Stimulated activated CD8-positive, alpha-beta memory T cell treated with anti-CD3 and anti-CD28 coated beads, Interleukin-15, amount 100 ng/mL, for 48 hours (primary cell): ENCODE data around the gene NUMA1.

ENCODE experiments used
- DNase-seq, 2 donors: peaks; one replicate each; pipeline ENCODE4 v3.0.0-alpha.2; 2020; ENCODE audit warnings: low read depth in 2 of 2

The NUMA1 gene

DNA sequence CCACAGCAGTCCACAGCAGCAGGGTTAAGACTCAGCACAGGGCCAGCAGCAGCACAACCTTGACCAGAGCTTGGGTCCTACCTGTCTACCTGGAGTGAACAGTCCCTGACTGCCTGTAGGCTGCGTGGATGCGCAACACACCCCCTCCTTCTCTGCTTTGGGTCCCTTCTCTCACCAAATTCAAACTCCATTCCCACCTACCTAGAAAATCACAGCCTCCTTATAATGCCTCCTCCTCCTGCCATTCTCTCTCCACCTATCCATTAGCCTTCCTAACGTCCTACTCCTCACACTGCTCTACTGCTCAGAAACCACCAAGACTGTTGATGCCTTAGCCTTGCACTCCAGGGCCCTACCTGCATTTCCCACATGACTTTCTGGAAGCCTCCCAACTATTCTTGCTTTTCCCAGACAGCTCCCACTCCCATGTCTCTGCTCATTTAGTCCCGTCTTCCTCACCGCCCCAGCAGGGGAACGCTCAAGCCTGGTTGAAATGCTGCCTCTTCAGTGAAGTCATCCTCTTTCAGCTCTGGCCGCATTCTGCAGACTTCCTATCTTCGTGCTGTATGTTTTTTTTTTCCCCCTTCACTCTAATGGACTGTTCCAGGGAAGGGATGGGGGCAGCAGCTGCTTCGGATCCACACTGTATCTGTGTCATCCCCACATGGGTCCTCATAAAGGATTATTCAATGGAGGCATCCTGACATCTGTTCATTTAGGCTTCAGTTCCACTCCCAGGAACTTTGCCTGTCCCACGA lies 78.3 kb downstream of the NUMA1 start:
- DNase-seq: no peak

DNA sequence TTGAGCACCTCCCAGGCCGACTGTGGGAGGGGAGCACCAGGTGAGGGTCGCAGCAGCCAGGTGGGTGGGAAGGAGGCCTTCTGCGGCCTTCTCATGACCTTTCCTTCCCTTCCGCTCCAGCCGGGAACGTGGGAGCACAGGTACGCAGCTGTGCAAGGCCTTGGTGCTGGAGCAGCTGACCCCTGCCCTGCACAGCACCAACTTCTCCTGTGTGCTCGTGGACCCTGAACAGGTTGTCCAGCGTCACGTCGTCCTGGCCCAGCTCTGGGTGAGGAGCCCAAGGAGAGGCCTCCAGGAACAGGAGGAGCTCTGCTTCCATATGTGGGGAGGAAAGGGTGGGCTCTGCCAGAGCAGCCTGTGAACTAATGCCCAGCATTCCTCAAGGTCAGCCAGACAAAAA lies 79.1 kb downstream of the NUMA1 start:
- DNase-seq: no peak

DNA sequence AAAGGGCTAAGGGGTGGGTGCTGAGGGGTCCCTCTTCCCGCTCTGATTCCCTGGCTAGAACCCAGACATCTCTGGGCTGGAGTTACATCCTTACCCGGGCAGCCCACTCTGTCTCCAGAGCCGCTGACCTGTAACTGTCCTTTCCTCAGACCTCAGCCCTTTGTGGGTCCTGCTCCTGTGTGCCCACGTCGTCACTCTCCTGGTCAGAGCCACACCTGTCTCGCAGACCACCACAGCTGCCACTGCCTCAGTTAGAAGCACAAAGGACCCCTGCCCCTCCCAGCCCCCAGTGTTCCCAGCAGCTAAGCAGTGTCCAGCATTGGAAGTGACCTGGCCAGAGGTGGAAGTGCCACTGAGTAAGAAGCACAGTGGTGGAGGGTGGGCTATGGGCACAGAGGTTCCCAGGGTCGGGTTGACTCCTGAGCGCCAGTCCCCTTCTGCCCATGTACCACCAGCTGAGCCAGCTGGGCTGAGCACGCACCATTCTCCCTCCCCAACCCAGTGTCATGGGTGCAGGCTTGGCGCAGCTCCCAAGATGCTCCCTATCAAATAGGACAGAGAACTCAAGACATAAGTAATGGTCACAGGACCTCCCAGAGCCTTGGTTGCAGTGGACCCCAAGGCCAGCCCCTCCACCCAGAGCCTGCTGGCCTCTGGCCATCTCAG lies 80.0 kb downstream of the NUMA1 start:
- no peak for DNase-seq

DNA sequence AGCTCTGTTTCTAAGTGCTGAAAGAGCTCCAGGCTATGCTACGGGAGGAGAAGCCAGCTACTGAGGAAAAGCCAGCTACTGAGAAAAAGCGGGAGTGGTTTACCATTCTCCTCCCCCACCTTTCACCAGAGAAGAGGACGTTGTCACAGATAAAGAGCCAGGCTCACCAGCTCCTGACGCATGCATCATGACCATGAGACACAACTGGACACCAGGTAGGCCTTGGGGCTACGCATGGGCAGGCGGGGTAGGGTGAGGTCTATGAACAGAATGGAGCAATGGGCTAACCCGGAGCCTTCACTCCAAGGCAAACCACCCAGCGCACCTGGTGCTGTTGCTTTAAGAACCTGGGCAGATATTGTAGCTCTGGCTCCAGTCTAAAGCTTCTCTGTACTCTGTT lies 80.5 kb downstream of the NUMA1 start:
- no peak for DNase-seq

DNA sequence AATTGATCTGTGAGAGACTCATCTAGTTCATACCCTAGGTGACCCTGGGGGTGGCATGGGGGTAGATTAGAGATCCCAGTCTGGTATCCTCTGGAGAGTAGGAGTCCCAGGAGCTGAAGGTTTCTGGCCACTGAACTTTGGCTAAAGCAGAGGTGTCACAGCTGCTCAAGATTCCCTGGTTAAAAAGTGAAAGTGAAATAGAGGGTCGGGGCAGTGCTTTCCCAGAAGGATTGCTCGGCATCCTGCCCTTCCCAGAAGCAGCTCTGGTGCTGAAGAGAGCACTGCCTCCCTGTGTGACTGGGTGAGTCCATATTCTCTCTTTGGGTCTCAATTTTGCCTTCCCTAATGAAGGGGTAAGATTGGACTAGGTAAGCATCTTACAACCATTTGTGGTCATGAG lies 81.0 kb downstream of the NUMA1 start:
- DNase-seq: no peak

DNA sequence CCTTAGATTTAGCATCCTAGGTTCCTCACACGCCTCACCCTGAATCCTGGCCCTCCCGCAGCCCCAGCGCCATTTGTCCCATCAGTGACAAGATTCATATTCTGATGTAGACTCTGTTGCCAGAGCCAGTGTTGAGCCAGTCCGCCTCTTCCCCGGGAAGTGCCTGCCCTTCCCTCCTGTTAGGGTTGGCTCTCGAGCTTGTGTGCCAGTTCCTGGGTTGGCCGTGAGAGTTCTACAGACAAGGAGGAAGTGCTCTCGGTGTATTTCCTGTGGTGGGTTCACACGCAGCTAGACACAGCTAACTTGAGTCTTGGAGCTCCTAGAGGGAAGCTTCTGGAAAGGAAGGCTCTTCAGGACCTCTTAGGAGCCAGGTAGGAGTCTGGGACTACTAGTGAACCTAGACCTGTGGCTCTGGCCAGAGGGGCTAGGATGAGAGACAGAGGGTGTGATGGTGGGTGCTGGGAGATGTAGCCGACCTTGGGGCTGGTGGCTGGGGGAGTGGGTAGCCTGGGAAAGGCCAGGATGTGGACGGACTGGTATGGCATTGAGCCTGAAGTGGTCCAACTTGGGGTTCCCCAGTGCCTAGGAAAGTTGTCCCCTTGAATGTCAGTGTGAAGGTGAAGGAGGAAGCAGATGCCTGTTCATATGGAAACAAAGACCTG lies 81.6 kb downstream of the NUMA1 start, which contains the start of gene IL18BP:
Gene IL18BP (plus strand): TSS at position 261 of the 662 bp plus-strand sequence. CDS start 1,076 bp downstream, outside the sequence.
- DNase-seq: no peak

DNA sequence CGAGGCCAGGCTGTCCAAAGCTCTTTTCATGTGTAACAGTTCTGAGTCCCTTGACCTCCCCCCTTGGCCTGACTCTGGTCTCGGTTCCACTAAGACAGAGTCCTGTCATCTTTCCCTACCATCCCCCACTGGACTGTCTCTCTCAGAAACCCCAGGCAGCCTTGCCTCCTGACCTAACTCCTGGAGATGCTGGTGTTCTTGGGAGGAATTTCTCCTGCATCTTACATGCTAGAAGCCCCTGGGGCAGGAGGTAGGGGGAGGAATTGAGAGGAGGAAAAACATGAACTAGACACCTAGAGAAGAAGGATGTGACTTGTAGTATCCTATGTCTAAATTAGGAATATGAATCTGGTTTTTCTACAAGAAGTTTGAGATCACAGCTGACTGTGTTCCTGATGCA lies 82.3 kb downstream of the NUMA1 start:
- DNase-seq: no peak

DNA sequence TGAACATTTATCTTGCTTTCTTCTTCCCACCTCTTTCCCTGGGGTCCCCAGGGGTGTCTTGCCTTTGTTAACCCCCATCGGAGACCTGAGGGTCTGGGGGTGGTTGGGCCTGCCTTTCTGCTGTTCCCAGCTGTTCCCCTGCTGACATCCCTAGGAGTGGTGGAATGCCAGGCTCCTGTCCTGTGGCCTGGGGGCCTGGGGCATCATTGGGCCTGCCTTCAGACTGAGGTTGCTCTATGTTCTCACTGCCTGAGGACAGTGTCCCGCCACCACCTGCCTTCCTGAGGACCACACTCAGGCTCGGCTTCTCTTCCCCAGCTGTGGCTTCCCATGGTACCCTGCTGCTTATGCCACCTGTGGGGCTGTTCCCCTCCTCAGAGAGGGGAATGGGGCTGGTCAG lies 82.7 kb downstream of the NUMA1 start:
- no peak for DNase-seq

DNA sequence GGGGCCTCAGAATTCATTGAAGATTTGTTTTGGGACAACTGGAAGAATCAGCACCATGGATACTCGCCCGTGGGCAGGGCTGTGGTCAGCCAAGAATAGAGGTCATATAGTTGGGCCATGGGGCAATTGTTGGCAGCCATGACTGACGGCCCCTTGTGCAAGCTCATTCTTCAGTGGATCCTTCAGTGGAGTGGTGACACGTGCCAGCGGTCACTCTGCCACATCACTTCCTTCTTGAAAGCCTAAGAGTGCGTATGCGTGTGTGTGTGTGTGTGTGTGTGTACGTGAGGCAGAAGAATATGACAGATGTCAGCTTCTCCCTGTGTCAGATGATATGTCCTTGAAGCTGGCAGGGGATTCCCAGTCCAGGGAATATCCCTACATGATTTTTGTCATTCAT lies 83.4 kb downstream of the NUMA1 start:
- DNase-seq: no peak

DNA sequence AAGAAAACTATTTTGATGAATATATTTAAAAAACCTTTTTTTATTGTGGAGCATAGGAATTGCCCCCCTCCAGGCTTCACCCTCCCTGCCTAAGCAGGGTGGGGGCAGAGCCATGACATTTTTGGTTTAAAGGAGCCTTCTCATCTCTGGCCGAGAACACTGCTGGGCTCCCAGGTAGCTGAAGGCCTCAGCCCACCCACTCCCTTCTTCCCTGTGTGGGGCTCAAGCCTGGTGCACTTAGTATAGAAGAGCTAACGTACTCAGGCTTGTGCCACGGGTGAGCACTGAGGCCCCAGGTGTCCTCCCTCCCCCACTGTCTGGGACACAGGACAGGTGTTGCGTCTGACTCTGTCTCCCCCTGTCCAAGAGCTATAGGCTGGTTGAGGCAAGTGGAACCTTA lies 83.8 kb downstream of the NUMA1 start:
- no peak for DNase-seq

DNA sequence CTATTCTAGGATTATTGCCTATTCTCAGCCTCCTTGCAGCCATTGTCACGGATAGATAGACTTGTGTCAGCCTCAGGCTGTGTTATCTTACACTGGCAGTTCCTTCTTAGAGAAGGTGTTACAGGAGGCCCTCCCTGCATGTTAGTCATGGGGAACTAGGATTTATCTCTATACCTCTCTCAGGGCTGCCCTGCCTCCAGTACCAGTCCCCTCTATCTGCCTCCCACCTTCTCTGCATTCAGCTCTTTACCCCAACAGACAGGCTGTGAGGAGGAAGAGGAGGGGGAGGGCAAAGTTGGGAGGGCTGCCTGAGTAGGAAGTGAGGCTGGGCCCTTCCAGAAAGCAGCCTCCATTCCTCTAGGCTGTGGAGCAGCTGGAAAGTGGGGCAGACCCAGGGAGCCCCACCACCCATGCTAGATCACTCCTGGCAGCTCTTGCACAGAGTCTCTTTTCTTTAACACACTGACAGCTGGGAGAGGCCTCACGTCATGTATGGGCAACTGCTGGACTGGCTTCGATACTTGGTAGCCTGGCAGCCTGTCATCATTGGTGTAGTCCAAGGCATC lies 84.5 kb downstream of the NUMA1 start:
- DNase-seq: no peak

DNA sequence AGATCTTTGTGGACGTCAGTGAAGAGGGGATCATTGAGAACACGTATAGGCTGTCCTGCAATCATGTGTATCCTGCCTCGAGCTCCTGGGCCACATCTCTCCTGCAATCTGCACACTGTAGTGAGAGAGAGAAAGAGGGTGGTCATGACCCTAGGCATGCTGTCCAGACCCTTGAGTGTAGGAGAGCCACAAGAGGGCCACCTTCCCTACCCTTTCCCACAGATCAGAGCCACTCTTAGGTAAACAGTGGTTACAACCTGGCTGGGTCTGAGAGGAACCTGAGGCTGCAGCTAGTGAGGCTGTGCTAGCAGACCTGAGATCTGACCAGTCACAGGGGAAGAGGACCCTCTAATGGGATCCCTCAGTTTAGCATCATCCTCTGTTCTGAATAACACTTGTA lies 85.6 kb downstream of the NUMA1 start:
- DNase-seq: no peak

DNA sequence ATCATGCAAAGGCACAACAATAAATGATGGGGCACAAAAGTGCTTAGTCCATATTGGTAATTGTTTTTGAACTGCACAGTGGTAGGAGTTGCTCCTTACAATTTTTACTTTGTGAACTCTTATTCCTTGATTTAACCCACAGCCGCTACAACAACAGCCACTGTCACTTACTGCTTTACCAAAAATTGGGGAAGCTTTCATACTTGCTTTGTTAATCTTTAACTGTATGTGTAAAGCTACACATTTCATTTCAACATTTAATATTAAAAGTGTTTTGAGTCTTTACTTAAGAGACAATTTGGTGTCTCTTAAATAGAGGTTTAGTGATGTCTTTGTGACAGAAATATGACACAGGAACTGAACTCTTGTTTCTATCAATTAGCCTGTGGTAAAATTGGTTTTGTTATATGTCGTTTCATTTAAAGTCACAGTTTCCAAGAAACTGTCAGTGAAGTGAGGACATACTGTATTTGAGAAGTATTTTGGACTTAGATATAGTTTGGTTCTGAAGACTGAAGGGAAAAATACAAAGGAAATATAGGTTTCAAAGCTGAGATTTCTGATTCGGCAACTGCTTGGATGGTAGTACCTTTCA lies 88.1 kb downstream of the NUMA1 start:
- DNase-seq: no peak

DNA sequence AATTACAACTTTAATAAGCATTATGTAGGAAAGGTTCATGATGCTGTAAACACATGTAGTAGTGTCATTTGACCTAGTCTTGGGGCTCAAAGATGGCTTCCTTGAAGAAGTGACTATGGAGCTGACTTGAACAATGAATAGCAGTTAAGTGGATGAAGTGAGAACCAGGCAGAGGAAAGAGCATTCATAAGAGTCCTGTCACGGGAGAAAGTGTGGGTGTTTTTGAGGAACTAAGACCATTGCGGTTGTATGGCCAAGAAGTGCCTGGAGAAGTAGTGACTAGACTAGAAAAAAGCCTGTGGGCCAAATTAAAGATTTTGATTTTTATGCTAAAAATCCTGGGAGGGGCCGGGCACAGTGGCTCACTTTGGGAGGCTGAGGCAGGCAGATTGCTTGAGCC lies 88.8 kb downstream of the NUMA1 start:
- no peak for DNase-seq

DNA sequence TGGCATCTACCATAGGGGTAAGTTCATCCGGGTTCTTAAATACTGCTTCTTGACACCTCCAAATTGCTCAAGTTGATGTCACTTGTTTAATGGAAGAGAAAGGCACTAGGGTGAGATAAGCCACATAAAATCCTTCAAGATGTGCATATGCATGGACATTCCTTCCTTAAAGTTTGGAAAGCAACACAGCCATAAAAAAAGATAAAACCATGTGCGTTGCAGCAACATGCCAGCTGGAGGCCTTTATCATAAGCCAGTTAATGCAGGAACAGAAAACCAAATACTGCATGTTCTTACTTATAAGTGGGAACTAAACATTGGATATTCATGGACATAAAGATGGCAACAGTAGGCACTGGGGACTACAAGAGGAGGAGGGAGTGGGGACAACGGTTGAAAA lies 89.6 kb downstream of the NUMA1 start:
- no peak for DNase-seq

DNA sequence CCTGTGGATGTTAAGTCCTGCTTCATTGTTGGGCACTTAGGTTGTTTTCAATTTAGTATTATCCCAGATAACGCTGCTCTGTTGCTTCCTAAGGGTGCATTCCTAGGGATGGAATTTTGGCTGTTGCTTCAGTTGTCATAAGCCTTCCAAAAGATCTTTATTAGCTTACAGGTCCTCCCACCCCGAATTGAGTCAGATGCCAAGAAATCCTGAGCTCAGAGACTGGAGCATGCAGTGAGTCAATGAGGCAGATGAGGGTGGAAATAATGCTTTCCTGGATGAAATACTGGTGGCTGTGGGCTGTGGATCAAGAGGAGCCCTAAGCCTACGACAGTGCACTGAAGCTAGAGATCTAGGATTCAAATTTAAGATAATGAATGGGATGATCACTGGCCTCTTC lies 92.3 kb downstream of the NUMA1 start:
- DNase-seq: no peak

DNA sequence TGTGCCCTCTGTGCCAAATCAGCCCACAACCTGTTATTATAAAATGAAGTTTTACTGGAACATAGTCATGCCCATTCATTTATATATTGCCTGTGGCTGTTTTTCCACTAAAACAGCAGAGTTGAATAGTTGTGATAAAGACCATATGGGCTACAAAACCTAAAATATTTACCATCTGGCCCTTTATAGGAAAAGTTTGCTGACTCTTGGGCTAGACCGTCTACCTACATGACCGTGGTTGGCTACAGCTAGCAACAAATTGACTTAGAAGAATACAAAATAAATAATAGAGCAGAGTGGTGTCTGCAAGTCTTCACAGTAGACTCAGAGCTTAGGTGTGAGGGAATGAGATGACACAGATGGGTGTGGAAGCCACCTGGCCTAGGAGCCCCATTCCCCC lies 92.8 kb downstream of the NUMA1 start:
- DNase-seq: no peak

DNA sequence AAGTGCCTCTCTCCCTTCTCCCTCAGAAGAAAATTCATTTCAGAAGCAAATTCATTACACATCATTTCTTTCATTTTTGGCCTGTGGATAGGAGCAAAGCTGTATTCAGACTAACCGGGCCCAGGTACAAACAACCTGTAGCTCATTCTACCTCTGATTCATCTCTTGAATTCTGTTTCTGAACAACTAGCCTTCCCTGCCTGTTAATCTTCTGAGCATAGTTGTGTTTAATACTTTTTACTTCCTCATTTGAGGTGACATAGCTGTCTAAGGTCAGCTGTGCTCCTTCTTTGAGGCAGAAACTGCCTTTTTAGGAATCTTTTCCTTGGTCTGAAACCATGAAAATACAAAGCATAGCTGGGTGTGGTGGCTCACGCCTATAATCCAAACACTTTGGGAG lies 94.2 kb downstream of the NUMA1 start:
- no peak for DNase-seq

DNA sequence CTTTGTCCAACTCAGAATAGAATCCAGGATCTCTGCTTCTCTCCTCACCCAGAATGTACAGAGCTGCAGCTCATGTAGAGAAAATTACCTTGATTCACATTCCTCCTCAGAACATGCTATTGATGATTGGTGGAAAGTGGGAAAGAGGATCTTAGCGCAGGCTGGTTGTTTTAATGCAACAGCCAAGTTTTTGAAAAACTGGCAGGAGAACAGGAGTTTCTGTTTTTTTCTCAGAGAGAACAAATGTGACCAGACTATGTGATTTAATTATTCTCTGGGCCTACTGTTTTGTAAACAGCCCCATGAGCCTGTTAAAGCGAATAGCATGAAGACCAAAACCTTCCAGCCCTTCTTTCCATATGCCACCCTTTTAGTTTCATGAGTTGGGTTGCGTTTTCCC lies 100.7 kb downstream of the NUMA1 start:
- DNase-seq: no peak

DNA sequence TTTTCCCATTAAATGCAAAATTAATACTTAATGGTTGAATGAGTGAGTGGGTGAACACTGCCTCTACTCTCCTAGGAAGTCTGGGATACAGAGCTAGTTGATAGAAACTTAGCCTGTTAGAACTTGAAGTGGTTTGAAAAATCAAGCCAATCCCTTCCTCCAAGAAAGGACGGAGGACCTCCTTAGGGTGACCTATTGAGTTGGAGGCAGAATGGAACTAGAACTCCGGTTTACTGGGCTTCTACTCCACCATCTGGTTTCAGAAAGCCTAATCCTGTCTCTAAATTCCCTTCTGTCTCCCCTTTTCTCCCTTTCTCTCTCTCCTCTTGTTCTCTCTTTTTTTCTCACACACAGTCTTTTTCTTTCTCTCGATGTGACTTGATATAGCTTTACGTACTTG lies 101.2 kb downstream of the NUMA1 start:
- DNase-seq: no peak

DNA sequence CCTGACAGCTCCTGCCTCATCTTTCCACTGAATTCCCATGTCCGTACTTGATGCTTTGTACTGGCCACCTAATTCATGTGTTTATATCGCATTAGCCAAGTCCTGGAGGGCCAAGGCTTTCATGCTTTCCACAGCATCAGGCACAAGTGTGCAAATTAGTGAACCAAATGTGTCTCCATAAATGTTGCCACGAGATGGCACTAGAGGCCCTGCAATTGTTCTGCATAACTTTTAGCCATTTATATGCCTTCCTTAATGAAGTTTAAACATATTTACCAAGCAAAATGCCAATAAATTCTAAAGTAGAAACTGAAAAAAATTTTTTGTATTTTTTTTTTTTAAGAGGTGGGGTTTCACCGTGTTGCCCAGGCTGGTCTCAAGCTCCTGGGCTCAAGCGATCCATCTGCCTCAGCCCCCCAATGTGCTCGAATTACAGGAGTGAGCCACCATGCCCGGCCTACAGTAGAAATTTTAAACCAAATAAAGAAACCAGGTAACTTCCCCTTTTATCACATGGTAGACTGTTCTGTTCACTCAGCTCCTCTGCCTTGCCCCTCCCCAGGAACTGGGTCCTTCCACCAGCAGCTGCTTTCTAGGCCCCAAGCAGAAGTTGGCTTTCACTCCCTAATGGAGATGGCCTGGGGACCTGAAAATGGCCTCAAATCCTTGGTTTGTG lies 102.5 kb downstream of the NUMA1 start:
- no peak for DNase-seq

DNA sequence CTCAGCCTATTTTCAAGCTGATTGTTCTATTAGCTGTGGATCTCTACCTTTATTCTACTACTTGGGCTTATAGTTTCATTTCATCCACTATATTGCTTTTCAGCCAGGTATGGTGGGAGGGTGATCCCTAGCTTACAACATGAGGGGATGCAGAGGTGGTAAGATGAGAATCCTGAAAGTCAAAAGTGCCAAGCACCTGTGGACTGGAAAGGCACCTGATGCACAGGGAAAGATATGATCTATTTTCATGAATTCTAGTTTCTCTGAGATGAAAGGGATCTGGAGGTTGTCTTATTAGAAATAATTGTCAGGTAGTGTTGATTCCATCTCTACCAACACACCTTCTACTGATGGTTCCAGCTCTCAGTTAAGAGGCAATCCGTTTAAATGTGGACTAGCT lies 103.3 kb downstream of the NUMA1 start:
- DNase-seq: no peak
